Measurements from ENCODE around the gene FARSA.

DNA sequence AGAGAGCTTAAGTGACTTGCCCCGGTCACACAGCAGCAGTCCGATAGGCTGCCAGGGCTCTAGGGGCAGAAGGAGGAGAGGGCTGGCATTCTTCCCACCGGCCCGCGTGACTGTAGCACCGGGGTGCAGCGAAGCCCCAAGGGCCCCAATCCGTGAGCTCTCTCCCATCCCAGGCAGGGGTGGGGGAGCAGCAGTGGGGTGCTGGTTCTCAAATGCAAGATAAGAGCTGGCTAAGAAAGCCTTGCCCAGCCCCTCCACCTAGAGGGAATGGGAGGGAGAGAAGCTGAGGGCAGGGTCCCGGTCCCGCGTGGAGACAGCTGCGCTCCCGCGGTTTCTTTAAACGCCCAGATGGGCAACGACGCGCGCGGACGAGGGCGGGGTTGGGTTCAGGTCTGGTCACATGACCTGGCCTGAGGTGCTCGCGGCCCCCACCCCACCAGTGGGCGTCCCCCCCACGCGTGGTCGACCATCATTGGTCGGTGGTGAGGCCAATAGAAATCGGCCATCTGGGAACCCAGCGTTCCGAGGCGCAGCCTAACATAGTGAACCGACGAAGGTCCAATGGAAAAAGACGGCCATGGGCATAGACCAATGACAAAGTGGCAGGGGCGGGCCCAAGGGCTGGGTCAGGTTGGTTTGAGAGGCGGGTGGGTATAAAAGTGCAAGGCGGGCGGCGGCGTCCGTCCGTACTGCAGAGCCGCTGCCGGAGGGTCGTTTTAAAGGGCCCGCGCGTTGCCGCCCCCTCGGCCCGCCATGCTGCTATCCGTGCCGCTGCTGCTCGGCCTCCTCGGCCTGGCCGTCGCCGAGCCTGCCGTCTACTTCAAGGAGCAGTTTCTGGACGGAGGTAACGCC, 4.6 kb upstream of the FARSA start, which contains the start of gene CALR:
- TF ChIP-seq CTCF (IDR thresholded peaks at IDR 0.05) (peak in 2 of 6 experiments; percentile 22 to 29), POLR2A (IDR thresholded peaks at IDR 0.05) (peak; percentile 100)
